Measurements from ENCODE around the gene LDLRAD4.

GRCh38 chr18:13437034-13437433 is 218.5 kb downstream of the LDLRAD4 start:
- no peak for TF ChIP-seq CTCF (conservative IDR thresholded peaks at IDR 0.05)
- TF ChIP-seq ZFX (IDR thresholded peaks at IDR 0.05) = no peak
